OCI-LY7 (cell line): ENCODE data around the gene ZSWIM3.

Source experiments
- CTCF ChIP-seq: fragments of 200-600 bp; sonication (generic); conservative IDR thresholded peaks from 2 replicates; pipeline ENCODE4 v1.5.1; 2014; ENCODE audit warnings: mild to moderate bottlenecking, antibody characterized with exemption, low read length, moderate library complexity, mixed read lengths
- EZH2phosphoT487 ChIP-seq: fragments of 200-600 bp; sonication (generic); IDR thresholded peaks from 2 replicates; pipeline ENCODE4 v1.6.1; 2018; ENCODE audit warnings: low read depth, borderline replicate concordance, mild to moderate bottlenecking, mixed run types, antibody characterized with exemption, low read length, moderate library complexity, mixed read lengths

GRCh38 chr20:45886590-45887345 is 29.4 kb downstream of the ZSWIM3 start:
- TF ChIP-seq CTCF = no peak
- no peak for TF ChIP-seq EZH2phosphoT487
